GF-D8 (cell line): ENCODE data around the gene PCSK1.
"Not testable (repeated sequence)": the region's sequence is repeated elsewhere in the genome, so short reads cannot be mapped to it uniquely, and the experiment has no call there.

ENCODE experiments used
- DNase-seq: peaks from one replicate; lab custom pipeline; 2025; lab: John Stamatoyannopoulos, UW

PCSK1 gene

DNA sequence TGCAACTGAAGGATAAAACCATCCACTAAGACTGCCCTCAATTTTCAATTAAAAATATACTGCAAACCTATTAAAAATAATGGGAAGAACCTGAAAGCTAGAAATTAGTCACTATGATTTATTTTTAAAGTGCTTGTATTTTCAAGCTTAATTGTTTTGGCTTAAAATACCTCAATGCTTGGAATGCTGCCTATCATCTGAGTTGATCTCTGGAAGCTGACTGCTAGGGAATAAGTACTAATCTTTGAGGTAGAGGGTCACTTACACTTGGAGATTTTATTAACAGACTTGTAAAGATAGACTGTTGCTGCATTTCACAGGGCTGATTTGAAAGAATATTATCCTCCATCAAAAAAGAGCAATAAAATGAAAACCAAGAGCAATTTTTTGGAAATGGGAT, 6.2 kb downstream of the PCSK1 start:
- DNase-seq: no peak

DNA sequence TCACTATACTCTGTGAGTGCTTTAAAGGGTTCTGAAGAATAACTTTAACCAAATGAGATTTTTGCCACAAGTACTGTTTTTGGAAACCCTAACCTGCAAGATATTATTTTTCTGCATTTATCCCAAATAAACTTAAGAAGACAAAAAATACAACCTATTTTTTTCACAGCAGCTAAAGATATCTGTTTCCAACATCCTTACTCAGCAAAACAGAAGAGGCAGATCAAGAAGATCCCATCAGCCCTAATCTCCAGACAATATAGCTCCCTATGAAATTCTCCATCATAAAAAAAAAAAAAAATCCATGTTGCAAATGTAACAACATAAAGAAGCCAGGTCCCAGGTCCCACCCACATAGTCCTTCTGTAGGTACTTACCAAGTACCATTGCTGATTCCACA, 7.6 kb downstream of the PCSK1 start:
- no peak for DNase-seq

DNA sequence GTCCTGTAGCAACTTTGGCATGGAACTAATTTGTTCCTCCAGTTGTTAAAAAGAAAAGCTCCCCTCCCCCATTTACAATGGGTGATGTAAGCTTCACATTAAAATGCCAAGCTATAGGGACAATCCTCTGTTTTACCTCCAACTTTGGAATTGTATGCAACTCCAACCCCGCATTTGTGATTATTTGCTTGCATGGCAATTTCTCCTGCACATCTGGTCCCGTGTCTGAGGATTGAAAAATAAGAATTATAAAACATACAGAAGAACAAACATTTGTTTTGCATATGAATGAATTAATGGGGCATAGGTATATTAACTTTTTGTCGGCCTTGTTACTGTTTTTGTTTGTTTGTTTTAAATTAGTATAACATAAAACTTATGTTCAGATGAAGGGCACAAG, 17.2 kb downstream of the PCSK1 start:
- DNase-seq: no peak

DNA sequence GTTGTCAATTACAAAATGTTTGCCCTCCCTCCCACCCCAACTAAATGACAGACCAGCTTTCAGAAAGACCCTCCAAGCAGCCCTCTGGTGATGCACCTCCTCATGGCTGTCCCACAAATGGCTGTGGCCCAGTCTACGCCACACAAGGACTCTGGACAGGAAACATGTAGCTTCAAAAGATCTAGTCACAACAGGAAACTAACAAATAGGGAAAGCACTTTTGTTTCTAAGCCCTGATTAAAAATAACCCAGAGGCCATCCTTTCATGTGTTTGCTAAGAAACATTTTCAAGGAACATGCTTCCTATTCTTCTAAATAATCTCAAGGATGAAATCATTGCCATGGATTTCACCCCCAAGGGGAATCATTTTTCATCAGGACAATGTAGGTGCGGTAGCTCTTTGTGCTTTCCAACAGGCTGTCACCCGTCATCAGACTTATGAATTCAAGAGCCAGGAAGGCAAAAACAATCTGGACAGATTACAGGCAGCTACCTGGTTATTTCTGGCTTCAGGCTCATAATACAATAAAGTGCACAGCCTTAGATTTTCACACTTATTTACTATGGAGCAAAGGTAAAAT, 20.1 kb downstream of the PCSK1 start:
- DNase-seq: no peak

DNA sequence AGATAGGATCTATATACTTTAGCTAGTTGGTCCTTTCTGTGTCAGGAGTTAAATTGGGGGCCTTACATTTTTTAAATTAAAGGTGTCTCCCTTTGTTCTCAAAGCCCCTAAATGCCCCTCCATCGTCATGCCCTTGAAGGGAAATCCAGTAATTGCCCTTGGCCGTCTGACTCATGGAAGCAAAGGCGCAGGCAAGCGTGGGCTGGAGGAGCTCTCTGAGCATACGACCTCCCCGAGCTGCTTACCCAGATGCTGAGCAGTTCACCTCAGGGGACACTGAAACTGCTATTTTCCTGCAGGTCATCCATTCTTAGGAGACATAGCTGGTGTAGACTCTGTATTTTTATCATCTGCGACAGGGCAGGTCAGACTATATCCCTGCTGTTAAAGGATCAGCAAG, 23.0 kb downstream of the PCSK1 start:
- DNase-seq: no peak

DNA sequence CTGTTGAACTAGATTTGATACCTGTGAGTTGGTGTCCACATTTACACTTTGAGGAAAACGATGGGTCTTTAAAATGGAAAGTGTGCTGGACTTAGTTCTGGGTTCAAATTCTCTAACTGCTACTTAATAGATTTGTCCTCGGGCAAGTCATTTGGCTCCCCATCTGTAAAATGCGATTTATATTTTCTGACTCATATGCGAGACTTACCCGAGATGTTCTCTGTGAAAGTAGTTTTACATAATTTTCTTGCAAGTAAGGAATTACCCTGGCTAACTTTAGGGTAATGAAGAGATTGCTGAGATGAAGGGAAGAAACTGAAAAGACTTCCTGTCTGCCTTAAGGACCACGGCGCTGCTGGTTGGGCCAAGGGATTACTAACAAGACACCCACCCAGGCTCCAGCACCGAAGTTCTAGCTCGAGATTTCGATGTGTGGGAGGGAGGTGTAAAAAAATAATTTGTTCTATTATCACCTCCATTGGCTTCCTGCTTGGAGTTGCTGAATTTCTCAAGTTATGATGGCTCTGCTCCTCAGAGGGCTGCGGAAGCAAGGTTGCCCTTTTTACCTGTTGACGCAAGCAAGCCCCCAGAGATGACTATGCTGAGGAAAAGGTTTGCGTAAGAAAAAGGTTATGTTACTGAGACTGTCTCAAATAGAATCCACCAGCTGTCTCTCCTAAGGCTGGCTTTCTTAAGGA, 24.1 kb downstream of the PCSK1 start:
- no peak for DNase-seq

DNA sequence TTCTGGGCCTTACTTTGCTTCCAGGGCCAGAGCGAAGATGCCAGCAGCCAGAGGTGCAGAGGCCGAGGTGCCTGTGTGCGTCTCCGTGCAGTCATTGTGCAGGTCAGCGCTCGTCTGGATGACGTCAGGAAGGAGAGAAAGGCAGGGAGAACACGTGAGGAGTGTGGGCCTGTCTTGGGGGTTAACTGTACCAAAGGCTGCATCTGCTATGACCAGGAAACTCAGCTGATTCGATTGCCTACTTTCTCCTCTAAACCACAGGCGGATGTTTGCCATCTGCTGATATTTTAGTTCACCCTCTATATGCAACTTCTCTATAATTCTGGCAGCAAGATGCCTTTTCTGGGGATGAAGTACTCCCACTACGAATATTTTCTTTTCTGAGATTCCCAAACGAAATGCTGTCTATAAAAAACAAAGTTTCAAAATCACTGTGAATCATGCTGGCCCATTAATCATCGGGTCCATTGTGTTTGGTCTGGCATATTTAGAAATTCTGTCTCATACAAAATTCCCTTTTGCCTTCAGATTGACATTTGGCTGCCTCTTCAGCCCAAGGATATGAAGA, 24.8 kb downstream of the PCSK1 start:
- no peak for DNase-seq

DNA sequence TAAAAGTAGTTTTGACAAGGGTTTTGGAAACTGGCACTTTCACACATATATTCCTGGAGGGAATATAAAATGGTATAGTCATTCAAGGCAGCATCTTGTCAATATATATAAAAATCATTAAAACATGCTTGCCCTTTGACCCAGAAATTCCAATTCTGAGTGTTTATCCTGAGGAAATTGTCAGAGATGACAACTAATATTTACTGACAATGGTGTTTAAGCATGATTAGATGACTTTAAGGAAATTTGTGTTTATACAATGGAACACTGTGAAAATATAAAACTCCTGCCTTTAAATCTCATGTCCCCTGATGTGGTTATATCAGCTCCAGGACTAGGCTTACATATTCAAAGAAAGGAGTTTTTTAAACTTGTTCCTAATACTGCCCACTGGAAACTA, 25.6 kb downstream of the PCSK1 start:
- no peak for DNase-seq

DNA sequence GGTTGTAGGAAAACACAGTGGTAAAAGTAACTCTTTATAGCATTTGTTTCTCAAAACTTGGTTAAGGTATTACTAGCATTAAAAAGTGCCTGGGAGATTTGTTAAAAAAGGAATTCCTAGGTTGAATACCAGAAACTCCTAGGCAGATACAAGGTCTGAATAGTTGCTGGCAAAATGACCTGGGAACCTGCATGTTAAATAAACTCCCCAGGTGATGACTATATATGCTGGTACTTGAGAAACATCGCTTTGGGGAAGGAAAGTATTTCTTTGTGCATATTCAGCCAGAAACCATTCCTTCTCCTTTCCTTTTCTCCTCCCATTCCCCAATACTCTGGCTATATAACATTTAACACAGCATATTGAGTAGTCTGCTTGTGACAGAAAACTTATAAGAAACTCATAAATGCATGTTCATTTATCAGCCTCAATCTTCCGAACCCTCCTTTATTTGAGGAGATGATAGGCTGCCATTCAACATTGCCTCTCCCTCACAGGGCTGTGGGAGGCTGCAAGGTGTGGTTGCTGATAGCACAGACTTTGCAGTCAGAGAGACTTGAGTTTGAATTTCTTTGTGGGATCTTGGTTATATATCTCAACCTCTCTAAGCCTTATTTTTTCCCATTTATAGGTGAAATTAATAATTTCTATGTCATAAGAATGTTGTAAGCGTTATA, 28.7 kb downstream of the PCSK1 start:
- DNase-seq: no peak

DNA sequence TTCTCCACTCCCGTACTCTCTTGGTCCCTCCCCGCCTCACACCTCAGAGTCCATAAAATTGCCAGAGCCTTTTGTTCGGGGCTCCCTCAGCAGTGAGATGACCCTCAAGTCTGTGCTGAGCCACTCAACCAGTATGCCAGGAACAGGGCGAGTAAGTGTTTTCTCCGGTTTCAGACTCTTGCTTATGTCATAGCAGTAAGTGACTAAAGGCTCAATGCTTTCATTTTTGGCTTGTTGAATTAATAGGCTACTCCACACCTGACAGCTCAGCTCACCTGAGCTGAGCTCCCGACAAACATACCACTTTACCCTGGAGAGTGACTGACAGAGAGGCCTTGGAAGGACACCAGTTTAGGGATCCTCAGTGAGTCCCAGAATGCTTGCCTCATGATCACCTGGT, 30.5 kb downstream of the PCSK1 start:
- no peak for DNase-seq

DNA sequence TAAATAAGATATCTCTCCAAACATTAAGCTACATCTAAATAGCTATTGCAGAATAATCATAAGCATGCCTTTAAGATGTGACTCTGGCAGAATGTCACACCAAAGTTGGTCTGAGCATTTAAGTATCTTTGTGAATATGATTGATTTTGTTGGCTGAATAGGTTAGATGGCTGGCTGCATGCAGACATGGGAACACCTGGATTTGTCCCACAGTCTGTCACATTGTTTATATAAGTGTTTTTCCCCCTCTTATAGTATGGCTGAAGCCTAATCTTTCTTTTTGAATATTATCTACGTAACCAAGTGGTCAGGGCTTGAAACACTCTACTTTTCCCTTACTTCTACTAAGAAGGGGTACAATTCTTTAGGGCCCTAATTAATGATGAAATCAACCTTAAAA, 36.2 kb downstream of the PCSK1 start:
- DNase-seq: no peak

DNA sequence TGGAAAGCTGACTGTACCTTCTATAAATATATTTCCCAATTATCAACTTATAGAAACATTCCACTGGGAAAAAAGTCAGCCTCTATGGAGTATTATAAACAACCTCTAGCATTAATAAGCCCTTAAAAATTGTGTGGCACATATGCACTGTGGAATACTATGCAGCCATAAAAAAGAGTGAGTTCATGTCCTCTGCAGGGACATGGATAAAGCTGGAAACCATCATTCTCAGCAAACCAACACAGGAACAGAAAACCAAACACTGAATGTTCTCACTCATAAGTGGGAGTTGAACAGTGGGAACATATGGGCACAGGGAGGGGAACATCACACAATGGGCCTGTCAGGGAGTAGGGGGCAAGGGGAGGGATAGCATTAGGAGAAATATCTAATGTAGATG, 37.8 kb downstream of the PCSK1 start:
- not testable (repeated sequence) for DNase-seq

DNA sequence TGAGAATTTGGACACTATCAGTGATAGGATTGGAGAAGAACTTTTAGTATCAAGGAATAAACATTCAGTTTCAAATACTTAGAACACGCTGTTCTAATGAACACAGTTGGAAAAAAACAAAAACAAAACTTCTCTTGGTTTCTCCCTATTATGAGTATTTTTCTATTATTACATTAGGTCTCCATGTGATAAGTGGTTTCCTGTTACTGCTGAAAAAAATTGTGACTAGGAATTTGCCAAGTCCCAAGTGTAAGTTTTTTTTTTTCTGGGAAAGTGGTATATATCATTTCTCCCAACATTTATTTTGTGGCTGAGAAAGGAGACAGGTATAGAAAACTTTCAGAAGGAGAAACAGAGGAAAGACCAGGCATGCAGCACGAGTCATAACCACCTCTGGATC, 41.1 kb downstream of the PCSK1 start:
- DNase-seq: no peak

DNA sequence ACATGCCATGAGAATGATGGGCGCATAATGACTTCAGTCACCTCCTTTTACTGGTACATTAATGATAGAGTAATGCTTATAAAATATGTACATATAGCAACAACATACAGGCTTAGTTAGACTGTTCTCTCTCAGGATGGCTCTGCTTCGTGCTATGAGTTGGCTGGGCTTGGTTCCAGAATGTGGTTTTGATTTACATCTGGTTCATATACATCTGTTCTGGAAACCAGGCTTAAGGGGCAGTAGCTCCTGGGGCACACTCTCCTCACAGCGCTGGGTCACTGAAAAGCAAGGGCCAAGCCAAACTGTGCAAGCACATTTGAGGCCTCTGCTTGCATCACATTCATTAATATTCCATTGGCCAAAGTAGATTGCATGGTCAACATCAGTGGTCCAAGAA, 44.9 kb downstream of the PCSK1 start:
- no peak for DNase-seq

DNA sequence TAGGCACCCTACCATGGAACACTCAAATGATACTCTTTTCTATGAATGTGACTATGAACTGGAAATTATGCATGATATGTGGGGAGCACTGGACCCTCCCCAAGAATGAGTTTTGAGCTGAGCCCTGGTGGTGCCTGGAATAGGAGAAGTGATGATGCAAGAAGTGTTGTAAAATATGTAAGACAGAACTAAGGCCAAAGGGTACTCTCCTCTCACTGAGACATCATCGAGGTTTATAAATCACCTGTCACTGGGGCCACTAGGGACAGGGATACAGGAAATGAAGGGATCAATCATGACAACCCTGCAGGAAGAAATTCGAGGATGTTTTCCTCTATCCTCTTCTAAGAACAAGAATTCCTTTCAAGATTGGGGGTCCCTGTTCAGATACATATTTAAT, 45.4 kb downstream of the PCSK1 start:
- no peak for DNase-seq

DNA sequence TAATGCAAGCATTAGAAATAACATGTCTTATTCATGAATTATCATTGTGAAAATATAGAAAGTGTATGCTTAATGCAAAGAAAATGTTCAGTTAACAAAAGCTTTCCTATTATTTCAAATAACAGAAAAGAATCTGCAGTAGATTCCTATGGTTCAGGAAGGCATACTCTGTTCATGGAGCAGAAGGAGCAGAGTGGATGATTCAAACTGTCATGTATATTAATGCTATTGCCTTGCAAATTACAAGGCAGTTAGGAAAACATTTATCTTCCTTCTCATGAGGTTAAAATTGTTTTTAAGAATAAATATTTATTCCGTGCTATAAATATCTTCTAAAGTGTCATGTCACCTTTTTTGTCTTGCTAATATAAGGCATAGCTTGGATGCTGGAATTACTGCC, 47.5 kb downstream of the PCSK1 start:
- DNase-seq: no peak

DNA sequence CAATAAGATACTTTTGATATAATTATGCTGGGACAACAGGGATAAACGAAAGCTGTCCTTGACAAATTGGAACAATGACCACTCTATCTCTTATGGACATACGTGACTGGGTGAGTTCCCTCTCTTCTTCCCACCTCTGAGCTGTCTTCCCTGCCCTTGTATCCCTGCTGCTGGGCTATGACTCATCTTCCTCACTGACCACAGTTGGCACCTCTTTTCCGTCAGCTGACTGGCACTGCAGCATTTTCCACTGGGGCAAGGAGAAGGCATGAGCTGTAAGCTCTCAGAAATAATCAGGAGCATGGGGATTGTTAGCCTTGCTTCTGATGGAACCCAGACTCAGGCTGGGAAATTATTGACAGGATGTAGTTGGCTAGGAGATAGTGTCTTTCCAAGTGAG, 48.7 kb downstream of the PCSK1 start:
- DNase-seq: no peak

DNA sequence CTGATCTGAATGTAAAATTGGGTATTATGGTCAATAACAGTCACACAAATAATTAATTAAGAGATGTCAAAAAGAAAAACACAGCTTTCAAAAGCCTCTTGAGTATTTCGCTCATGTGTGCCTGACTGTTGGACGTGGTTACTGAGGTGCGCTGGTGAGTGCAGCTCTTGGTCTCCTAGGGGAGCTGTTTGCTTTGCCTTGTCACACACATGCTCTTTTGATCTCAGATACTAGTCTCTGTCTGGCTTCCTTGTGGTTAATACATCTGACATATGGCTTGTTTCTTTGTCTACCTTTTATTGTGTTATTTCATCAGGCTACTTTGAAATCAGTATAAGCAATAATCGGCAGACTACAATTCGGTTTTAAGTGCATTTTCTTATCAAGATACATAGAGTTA, 51.5 kb downstream of the PCSK1 start:
- no peak for DNase-seq

DNA sequence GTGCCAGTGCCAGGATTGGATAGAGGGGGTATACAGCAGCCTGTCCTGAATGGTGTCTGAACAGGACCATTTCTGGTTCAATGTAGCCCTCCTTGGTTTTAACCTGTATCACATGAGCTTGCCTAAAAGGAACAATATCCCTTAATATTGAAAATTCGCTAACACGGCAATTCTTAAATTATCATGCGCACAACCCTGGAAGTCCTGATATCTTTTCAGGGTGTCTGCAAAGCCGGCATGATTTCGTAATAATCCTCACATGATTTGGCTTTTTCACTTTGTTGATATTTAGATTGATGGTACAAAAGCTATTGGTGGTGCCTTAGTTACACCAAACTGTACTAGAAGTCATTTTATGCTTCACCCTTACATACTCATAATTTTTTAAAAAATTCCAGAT, 53.2 kb downstream of the PCSK1 start:
- DNase-seq: no peak

DNA sequence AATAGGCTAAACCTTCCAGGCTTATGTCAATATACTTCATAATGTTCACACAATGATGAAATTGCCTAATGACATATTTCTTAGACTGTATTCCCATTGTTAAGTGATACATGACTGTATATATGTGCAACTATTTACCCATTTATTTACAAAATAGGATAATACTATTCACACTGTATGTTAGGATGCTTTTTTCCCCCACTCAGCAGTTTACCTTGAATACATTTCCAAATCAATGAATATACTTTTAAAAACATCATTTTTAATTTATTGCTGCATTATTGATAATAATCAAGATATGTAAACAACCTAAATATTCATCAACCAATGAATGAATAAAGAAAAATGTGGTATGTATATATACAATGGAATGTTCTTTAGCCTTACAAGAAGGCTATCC, 55.5 kb downstream of the PCSK1 start:
- no peak for DNase-seq

DNA sequence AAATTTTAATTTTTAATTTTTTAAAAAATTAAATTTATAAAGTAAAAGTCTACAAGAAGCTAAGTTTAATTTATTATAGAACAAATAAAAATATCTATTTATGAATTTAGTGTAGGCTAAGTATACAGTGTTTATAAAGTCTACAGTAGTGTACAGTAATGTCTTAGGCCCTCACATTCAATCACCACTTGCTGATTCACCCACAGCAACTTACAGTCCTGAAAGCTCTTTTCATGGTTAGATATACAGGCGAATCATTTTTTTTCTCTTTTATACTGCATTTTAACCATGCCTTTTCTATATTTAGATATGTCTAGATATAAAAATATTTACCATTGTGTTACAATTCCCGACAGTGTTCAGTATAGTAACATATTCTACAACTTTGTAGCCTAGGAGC, 55.9 kb downstream of the PCSK1 start:
- DNase-seq: no peak

DNA sequence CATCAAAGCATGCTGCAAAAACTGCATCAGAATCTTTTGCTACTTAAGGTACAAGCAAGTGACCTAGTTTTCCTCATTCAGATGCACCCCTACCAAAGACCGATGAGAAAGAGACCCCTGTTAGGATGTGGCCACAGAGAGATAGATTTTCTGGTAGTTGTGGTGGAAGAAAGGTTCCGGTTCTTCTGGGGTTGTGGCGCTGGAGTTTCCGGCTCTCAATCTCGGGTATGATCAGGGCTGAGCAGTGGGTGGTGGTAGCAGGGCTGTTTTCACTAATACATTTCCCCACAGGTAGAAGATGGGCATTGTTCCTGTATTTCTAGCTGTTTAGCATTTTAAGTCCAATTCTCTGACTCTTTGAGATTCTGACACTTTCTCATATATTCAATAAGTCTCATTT, 58.4 kb downstream of the PCSK1 start:
- no peak for DNase-seq

DNA sequence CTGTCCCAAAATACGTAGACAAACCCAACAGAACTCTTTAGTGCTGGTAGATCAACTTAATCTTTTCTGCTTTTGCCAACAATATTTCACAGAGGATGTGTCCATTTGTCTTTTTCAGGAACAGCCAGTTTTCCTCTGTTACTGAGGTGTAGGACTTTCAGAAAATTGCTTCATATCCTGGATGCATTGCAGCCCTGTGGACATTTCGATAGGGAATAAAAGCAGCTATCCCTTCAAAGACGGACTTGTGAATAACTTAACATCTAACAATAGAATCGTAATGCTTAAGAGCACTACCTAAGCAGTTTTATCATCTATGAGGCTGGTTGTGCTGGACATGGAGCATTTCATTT, 59.7 kb downstream of the PCSK1 start:
- DNase-seq: no peak
